Stimulated activated CD4-positive, alpha-beta T cell treated with anti-CD3 and anti-CD28 coated beads, TNF-alpha, amount 100 ng/mL, for 4 hours (primary cell): ENCODE results near the gene TMEM92.
A peak's percentile ranks its signal among the peaks of the same experiment; 100 is the strongest.
"Not testable (repeated sequence)": the region's sequence is repeated elsewhere in the genome, so short reads cannot be mapped to it uniquely, and the experiment has no call there.

Source experiments
- DNase-seq, 3 experiments: peaks; one replicate each; pipeline ENCODE4 v3.0.0-alpha.2; 2020; ENCODE audit warnings: low read depth in 3 of 3

The TMEM92 gene

GRCh38 chr17:50262001-50262794, 12.1 kb upstream of the TMEM92 start:
- DNase-seq = no peak

DNA sequence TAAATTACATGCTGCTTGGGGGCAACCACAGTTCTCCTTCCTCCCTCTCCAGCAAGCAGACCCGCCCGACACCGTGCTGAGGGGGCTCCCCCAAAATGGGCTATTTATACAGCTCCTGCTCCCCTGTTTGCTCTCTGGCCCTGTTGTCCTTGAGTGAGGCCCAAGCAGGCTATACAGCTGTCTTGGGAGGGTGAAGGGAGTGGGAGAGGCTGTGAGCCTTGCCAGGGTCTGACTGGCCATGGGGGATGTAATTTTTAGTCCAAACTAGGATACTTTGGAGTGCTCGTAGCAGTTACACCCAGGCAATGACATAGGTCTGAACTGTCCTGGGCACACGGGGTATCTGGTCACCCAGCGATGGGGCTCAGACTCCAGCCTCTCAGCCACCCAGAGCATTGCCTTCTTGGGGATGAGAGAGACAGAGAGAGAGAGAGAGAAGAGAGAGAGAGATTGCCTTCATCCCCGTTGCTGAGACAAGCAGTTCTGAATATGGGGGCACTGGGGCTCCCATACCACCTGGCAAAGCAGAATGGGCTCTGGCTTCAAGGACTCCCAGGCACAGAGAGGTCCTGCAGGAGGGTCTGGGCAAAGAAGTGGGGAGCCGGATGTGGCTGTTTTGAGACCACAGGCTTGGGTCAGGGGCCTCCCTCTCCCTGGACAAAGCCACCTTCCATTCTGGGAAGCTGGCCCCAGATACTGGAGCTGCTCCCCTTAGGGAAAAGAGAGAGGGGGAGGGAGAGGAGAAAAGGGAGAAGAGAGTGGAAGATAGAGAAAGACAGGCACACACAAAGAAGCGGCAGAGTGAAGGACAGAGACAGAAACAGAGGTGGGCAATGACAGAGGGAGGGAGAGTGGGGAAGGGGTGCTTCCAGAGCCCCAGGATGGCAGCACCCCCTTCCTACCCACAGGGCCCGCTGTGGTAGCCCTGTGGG, 10.7 kb upstream of the TMEM92 start:
- DNase-seq = no peak

- DNase-seq = no peak
Observed at GRCh38 chr17:50264263-50265113, 9.8 kb upstream of the TMEM92 start.

DNA sequence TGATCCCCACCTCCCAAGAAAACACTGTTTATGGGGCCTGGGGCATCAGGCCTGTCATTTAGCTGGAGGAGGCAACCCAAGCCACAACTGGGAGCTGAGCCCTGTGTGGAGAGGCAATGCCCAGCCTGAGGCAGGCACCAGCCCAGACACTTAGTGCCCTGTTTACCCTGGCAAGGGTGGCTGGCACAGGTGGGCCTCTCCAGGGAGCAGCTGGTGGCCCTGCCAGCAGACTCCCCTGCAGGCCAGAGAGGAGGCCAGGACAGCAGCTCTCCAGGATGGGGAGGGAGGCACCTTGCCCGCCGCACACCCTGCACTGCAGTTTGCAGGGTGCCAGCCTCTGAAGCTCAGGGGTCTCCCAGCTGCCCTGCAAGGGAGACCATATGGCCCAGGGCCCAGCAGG, 9.1 kb upstream of the TMEM92 start:
- no peak for DNase-seq

DNA sequence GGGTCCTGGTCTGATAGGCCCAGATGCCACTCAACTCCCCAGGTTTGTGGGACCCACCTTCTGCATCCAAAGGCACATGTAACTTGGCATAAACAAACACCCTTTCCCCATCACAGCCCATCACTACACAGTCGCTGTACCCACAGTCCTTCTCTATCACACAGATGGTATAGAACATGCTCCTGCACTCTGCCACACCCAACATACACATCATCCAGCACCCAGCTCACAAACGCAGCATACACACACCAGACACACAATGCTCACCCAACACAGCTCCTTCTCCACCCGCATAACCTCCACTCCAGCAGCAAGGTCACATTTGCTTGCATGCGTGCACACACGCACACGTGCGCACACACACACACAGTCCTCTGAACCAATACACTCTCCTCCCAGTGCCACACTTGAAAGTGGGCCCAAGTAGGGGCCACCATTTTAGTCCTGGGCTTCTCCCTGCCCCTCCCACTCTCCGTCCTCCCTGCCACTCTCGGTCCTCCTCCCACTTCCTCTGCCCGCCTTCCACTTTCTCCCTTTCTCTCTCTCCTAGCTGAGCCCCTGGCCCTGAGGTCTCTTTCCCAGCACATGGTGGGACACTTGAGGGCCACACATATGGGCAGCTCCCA, 8.5 kb upstream of the TMEM92 start:
- DNase-seq = no peak

DNA sequence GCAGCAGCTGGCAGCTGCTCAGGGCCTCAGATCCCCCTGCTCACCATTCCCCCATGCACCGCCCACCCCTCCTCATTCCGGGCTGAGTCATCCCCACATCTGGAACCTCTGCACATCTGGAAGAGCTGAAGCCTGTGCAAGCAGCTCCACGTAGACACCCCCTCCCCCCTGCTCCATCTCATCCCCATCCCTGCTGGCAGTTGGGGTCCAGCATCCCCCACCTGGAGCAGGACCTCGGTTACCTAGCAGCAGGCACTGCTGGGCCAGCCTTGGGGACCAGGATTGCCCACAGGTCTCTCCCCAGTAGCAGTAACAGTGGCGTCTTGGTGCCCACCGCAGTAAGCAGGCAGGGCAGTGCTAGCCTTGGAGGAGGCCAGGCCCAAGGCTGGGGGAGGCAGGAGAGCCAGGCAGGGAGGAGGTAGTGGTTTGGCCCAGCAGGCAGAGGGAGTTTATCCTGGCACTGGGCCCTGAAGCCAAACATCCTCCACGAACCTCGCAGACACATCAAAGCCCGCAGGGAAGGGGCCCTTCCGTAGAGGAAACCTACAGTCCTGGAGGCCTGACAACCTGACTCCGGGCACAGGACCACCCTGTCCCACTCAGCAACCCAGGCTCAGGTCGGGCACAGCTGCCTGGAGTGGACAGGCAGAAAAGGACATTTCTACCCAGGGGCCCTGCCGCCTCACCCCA, 7.7 kb upstream of the TMEM92 start:
- DNase-seq = no peak

- DNase-seq = no peak
Observed at GRCh38 chr17:50267074-50267841, 7.0 kb upstream of the TMEM92 start.

DNA sequence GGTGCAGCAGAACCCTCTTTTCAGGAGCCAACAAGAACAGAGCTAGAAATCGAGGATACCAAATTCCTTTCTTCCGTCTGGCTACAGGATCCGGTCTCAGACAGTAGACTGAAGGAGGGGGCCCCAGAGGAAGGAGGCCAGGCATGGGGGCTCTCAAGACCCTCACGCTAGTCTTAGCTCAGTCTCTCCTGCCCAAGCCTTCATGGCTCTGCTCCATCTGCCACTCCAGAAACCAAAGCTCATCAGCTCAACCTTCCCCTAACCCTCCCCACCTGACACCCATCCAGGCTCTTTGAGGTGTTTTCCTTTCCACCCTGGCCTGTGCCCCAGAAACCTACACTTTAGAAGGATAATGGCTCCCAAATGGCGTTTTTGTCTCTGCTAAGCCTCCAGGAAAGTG, 6.2 kb upstream of the TMEM92 start:
- no peak for DNase-seq

DNA sequence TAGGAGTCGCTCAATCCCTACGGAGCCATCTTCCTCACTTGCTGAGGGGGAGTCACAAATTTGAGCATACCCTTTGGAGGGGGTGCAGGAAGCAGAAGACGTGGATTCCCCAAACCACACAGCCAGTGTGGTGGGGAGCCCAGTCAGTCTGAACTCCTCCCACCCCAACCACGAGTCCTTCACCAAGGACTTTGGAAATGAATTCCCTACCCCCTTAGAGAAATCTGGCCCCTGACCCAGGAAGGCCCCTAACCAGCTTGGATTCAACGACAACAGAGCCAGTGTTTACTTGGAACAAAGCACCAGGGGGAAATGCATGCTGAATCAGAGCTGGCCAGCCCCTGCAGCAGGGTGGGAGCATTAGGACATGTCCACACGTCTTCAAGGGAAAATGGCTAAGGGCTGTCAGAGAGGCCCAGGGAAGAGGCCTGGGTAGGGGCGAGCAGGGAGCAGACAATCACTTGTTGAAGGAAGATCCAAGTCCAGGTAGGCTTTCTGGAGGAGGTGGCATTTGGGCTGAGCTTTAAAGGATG, 5.5 kb upstream of the TMEM92 start:
- DNase-seq = no peak

GRCh38 chr17:50269477-50270434, 4.5 kb upstream of the TMEM92 start:
- DNase-seq = peak in 2 of 3 experiments; percentile 26 to 31

- no peak for DNase-seq
Observed at GRCh38 chr17:50270435-50271362, 3.6 kb upstream of the TMEM92 start.

GRCh38 chr17:50271363-50271750, 2.9 kb upstream of the TMEM92 start:
- DNase-seq = not testable (repeated sequence)

DNA sequence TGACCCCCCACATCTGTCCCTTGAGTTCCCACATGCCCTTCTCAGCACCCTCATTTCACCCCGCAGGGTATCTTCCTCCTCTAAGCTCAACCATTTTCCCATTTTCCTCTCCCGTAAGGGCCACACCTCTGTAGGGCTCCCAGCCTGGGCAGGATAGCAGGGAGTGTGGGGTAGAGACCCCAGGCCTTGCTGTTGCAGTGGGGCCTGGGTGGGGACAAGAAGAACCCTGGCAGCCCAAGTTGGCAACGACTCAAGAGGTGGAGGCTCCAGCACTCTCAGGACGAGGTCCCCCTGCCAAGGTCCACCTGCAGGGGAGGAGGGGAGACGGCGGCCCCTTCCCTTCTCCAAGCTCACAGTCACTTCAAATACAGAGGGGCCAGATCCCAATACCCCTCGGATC, 2.0 kb upstream of the TMEM92 start:
- DNase-seq = no peak

DNA sequence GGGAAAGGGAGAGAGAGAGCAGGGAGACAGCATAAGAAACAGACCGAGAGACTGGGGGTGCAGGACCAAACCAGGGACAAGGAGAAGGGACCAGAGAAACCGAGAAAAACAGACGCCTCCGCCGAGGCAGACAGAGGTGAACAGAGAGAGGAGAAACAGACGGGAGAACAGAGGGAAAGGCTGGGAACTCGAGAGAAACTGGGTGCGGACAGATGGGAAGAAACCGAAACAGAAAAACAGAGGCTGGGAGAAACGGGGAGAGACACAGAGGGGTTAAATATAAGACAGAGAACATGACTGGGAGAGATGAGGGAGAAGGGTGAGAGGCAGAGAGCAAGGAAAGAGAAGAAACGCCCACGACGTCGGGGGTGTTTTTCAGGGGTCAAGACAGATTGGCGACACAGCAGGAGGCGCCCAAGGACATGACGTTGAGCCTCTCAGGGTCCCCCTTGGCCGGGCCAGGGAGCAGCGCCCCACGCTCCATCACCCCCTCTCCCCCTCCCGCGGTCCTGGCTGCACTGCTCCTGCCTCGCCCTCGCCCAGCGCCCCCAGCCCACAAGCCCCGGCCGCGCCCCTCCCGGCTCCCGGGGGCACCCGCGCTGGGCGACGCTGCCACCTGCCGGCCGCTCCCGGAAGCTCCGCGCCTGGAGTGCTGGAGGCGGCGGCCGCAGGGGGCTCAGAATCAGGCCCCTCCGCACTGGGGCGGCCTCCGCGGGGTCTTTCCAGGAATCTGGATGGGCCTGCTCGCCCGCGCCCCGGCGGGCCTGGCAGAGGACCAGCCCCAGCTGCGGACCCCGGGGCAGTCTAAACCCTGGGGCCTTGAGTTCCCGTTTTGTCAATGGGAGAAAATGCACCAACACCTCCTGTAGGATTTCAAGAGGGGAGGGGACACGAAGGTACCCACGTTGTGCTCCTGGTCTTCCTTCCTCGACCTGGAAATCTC, 1.3 kb upstream of the TMEM92 start:
- peak; percentile 7 to 34 (median 32) for DNase-seq

GRCh38 chr17:50273654-50274040, 619 bp upstream of the TMEM92 start:
- no peak for DNase-seq

DNA sequence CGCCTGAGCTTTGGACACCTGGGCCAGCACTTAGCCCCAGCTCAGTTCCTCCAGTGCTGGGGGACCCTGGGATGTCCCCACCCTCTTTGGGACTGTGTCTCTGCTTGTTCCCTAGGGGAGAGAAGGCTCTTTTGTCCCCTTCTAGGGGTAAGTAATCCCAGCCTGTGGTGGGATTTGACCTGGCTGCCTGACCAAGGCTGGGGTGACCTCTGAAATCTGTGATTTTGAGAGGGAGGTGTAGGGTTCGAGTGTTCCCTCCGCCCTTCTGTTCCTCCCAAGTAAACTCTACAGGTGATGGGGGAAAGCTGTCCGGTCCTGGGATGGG, 593 bp downstream of the TMEM92 start:
- DNase-seq = no peak

- DNase-seq = no peak
Observed at GRCh38 chr17:50275279-50275678, 1.0 kb downstream of the TMEM92 start.
